Measurements from ENCODE around the gene DOHH.

DOHH gene

GRCh38 chr19:3500429-3501101 is at the start of gene DOHH:
Gene DOHH (minus strand): TSS chr19:3500674. CDS start chr19:3496814, 3,860 bp downstream.
- H3K27ac ChIP-seq: peak within 1 kb of the TSS; percentile 81
- DNase-seq (ENCODE audit: low read depth, low spot score): peak; percentile 77

DNA sequence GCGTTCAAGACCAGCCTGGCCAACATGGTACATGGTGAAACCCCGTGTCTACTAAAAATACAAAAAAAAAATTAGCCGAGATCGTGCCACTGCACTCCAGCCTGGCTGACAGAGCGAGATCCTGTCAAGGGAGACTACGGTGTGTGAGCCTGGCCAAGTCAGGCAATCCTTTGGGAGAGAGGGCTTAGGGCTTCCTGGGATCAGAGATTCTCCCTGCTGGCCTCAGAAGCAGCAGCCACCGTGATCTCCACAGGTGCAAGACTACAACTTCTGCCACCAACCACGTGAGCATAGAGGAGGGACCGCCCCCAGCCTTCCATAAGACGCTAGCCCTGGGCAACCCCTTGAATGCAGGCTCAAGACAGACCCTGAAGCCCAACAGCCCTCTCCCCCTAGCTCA is 49.3 kb upstream of the DOHH start:
- no peak for DNase-seq (ENCODE audit: low read depth, low spot score)
- no peak overlapping the region for H3K27ac ChIP-seq

DNA sequence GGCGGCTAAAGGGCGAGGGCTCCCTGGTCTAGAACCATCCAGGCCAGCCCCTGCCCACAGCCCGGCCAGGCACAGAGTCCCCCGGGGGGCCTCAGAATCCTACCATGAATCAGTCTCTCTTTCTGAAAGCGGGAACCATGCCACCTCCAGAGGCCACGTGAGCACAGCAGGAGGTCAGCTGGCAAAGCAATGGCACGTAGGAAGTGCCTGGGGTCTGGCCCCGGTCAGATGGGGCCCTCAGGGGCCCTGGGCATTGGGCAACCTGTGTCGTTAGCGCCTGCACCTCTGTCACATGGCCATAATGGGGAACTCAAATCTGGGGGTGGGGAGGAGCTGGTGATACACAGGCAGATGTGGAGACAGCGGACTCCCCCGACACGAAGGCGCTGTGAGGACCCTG is 48.1 kb upstream of the DOHH start:
- no peak overlapping the region for H3K27ac ChIP-seq
- DNase-seq (ENCODE audit: low read depth, low spot score): no peak

- no peak overlapping the region for H3K27ac ChIP-seq
These were observed 47.4 kb upstream of the DOHH start for GRCh38 chr19:3547767-3548282.

GRCh38 chr19:3547301-3547731 is 46.8 kb upstream of the DOHH start:
- DNase-seq (ENCODE audit: low read depth, low spot score): no peak
- no peak overlapping the region for H3K27ac ChIP-seq

More at GRCh38 chr19:3547767-3548282, 47.4 kb upstream of the DOHH start:
- no peak for DNase-seq (ENCODE audit: low read depth, low spot score)

DNA sequence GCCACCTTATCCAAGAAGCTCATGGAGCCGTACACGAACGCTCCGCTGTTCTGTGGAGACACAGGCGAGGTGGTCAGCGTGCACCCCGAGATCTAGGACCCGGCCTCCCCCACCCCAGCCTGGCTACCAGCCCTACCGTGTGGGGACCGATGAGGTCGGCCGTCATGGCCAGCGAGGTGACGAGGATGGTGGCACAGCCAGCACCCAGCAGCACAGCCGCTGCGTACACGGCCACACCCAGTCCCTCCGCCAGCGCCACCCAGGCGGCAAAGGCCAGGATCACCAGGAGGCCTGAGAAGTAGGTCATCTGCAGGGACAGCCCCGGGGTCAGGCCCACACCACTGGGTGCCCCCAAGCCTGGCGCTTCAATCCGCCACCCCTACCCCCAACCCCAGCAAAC is 45.6 kb upstream of the DOHH start:
- H3K27ac ChIP-seq: peak overlapping the region; percentile 40
- DNase-seq (ENCODE audit: low read depth, low spot score): no peak

- peak overlapping the region; percentile 40 for H3K27ac ChIP-seq
- no peak for DNase-seq (ENCODE audit: low read depth, low spot score)
These were observed 45.2 kb upstream of the DOHH start for GRCh38 chr19:3545669-3546034.

DNA sequence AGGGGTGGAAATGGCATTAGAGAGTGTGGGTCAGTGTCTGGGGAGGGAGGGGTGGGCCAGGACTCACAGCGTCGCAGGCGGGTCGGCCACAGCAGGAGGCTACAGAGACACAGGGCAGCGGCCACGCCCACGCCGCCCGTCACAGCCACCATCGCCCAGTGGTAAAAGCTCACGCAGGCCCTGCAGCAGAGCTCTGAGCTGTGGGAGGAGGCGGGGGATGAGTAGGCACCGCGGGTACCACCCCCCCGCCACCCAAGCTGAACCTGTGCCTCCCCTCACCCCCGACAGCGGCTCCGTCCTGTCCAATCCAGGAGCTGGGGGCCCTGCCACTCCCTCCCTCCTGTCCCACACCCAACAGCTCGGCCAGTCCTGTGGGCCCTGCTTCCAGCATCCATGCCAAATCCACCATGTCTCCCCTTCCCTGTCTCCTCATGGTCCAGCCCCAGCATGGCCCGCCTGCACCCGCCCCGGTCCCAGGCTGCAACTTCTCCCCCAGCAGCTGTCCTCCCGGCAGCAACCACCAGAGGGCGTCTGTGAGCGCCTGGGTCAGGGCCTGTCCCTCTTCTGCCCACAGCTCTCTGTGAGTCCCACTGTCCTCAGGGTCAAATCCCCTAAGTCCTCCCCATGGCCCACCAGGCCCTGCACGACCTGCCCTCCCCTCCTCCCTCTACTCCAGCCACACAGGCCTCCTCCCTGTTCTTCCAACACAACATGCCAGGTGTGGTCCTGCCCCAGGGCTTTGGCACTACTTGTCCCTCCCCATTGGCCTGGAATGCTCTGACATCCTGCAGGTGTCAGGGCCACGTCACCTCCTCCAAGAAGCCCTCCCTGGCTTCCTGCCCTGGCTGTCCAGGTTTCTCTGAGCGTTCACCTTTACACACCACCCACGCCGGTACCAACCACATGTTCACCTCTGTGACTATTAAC is 44.5 kb upstream of the DOHH start:
- DNase-seq (ENCODE audit: low read depth, low spot score): no peak
- peak overlapping the region; percentile 40 for H3K27ac ChIP-seq

DNA sequence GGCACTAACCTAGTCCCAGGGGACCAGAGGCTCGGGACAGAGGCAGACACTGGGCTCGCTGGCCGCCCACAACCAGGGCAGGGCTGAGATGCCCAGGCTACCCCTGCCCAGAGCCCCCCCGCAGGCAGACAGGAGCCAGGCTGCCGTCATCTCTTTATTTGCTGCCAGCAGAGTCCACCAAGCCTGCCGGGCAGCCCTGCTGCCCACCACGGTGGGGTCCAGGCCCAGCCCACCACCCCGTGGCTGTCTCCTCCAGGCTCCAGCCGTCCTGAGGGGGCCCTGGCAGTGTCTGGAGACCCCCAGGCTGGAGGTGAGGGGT is 43.5 kb upstream of the DOHH start:
- H3K27ac ChIP-seq: no peak overlapping the region

DNA sequence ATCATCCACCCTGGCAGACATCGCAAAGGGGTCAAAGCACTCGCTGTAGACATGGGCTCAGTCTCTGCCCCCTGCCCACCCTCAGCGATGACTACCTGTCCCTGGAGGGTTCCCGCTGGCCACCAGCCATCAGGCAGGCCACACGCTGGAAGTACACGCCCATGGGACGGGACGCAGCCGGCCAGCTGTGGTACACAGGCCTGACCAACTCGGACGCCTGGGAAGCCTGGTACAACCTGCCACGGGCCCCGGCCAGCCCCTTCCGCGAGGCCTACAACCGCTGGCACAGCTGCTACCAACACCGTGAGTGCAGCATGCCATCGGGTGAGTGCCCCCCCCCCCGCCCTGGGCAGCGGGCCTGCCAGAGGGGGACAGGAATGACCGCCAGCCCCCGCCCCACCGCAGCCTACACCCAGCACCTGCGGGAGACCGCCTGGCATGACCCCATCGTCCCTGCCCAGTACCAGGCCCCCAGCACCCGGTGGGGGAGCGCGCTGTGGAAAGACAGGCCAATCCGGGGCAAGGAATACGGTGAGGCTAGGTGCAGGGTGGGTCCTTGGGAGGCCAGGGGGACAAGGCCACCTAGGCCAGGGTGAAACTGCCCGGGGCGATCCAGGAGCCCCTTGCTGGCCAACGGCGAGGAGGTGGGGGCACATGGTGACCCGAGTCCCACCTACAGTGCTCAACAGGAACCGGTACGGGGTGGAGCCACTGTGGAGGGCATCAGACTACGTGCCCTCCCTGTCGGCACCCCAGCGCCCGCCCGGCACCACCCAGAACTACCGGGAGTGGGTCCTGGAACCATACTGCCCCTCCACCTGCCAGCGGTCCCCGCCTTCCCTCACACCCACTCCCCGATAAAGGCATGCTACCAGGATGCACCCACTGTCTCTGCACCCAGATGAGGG is 42.9 kb upstream of the DOHH start:
- no peak for DNase-seq (ENCODE audit: low read depth, low spot score)
- no peak overlapping the region for H3K27ac ChIP-seq

More for the DNA sequence above, 43.5 kb upstream of the DOHH start:
- no peak for DNase-seq (ENCODE audit: low read depth, low spot score)

GRCh38 chr19:3539756-3540118 is 39.3 kb upstream of the DOHH start:
- no peak for DNase-seq (ENCODE audit: low read depth, low spot score)
- no peak overlapping the region for H3K27ac ChIP-seq

- DNase-seq (ENCODE audit: low read depth, low spot score): no peak
- no peak within 1 kb of the TSS for H3K27ac ChIP-seq
These were observed 38.7 kb upstream of the DOHH start, which contains the start of gene TEKTIP1 for GRCh38 chr19:3538965-3539755. Gene TEKTIP1 (plus strand): TSS chr19:3539174. CDS start chr19:3539178, 4 bp downstream.

DNA sequence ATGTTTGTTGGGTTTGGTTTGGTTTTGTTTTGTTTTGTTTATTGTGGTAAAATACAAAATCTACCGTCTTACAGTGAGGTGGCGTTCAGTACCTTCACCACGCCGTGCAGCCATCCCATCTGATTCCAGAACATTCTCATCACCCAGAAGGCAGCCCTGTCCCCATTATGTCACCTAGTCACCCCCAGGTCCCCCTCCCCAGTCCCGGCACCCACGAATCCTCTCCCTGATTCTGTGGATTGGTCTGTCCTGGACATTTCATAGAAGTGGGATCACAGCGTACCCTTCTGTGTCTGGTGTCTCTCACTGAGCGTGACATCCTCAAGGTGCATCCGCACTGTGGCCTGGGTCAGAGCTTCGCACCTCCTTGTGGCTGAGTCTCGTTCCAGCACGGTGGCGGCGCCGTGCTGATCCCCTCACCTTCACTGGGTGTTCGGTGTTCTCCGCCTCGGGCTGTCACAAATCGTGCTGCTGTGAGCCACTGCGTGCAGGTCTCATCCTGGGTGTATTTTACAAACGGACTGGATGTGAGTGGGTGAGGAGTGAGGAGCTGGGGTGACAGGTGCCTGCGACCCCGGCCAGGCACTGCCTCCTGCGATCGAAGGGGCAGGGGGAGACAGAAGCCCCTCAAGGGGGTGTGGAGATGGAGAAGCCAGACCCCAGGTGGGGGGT is 37.9 kb upstream of the DOHH start:
- DNase-seq (ENCODE audit: low read depth, low spot score): no peak

DNA sequence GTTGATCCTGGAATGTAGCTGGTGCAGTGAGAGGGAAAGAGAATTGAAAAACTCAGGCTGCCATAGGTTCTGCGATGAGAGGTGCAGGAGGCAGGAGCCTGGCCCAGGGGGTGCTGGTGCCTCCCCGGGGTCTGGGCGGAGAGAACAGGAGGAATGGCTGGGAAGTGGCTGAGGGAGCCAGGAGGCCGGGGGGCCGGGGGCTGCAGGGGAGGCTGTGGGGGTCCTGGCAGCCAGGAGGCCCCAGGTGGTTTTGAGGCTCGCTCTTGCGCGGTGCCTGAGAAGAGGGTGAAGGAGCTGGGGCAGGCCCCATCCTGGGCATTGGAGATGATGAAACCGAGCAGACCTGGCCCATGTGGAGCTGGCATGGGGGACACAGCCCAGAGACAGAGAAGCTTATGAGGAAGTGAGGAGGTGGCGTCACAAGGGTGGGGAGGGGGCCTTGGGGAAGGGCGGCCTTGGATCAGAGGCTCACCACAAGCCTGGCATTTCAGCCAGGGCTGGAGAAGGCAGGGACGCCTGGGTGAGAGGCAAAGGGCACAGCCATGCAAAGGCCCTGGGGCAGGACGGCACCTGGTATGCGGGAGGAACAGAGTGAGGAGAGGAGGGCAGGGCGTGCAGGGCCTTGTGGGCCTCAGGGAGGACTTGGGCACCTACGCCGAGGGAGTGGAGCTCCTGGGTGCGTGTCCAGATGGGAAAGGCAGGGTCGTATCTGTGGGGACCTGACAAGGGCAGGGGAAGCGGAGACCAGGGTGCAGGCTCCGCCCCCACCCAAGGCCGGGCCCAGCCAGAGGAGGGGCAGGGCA is 37.2 kb upstream of the DOHH start:
- no peak overlapping the region for H3K27ac ChIP-seq
- DNase-seq (ENCODE audit: low read depth, low spot score): no peak

More for the DNA sequence above, 37.9 kb upstream of the DOHH start:
- H3K27ac ChIP-seq: no peak overlapping the region

- no peak overlapping the region for H3K27ac ChIP-seq
- DNase-seq (ENCODE audit: low read depth, low spot score): no peak
These were observed 36.6 kb upstream of the DOHH start for GRCh38 chr19:3537101-3537437.

DNA sequence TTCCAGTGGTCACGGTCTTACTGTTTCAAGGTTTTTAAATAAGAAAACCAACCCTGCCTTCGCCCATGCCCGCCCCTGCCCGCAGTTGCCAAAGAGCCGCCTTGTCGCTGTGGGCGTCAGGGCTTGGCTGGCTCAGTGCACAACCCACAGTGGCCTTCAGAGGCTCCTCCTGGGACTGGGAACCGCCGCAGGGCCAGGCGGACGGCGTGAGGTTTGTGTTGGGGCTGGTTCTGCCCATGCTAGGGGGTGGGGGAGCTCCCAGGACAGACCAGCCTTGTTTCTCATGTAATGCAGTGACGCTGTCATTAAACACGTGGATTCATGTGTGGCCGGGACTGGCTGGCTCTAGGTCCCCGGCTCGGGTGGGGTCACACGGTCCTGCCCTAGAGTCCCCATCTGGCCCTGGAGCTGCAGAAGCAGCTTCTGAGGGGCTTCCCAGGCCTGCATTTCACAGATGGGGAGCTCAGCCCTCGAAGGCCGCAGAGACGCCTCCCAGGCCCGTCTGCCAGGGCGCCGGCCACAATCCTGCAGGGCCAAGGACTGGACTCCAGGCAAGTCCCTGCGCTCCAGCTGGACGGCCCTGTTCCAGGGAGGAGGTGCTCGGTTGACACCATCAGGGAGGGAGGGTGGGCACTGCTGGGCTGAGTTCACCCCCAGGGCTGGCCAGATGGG is 36.1 kb upstream of the DOHH start:
- DNase-seq (ENCODE audit: low read depth, low spot score): no peak

DNA sequence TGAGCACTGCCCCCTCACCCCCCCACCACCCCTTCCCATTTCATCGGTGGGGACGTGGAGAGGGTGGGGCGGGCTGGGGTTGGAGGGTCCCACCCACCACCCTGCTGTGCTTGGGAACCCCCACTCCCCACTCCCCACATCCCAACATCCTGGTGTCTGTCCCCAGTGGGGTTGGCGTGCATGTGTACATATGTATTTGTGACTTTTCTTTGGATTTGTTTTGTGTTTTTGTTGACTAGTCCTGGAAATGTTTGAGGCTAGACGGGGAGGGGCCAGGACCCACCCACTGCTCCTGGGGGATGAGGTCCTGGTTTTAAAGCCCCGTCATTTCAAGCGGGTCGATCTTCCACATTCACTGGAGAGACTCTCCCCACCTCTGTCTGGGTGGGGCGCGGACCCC is 35.5 kb upstream of the DOHH start:
- H3K27ac ChIP-seq: no peak overlapping the region
- DNase-seq (ENCODE audit: low read depth, low spot score): no peak

More for the DNA sequence above, 36.1 kb upstream of the DOHH start:
- H3K27ac ChIP-seq: no peak overlapping the region

GRCh38 chr19:3535563-3535965 is 35.1 kb upstream of the DOHH start:
- H3K27ac ChIP-seq: no peak overlapping the region
- DNase-seq (ENCODE audit: low read depth, low spot score): no peak

All from epithelial cell of prostate (primary cell).